ENCODE measurements around the gene CDV3. TPM values are rescaled to one million over a fixed set of nuclear protein-coding genes. Genes with fewer than 3 reads are reported as not detected.

The CDV3 gene
- total RNA-seq, 8 experiments from 2014 or later = 77.4 to 233 (median 121) TPM

DNA sequence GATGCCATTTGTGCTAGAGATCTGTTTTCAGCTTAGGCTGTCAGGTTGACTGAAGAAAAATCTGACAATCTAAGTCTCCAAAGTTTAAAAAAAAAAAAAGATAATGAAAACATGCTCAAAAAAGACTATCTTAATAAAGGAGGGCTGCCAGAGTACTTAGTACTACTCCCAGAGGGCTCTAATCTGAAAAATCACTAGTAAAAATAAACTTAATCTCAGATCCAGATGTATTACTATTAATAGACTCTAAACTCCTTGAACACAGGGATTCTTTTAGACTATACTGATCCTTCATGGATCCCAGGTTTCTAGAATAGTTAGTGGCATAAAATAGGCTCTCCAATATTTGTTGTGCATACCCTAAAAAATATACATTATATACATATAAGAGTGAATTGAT is 54.3 kb downstream of the CDV3 start:
- H3K27ac ChIP-seq = no peak overlapping the region
- no peaks in the 10 kb centered on the region for H3K4me1 ChIP-seq (replicated peaks in 1 of 2)
- ATAC-seq (replicated peaks in 6 of 8) = no peak
- no peak overlapping the region for H3K4me3 ChIP-seq
- in situ Hi-C loops (cut with MboI; ENCODE audit: low pct_unique_long_range_greater_than_20kb in 2 of 9, low sequenced_read_pairs in 9 of 9, unreplicated experiment in 9 of 9) = loop anchor here in 1 of 9 experiments (25.0 kb wide), 1 partner anchor 915 kb away; the partner anchor contains the start of gene NPHP3

DNA sequence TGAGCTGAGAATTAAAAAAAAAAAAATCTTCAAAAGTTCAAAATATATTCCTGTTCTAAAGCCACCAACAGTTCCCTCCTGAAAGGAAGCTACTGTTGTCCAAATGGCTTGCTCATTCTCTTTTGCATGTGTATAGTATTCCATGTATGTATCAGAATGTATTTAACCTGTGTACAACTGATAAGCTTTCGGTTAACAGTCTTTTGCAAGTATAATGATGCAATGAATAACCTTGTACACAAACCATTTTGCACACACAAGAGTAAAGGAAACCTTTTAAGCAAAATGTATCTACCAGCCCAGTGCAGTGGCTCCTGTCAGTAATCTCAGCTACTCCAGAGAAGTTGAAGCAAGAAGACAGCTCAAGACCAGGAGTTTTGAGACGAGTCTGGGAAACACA is 55.7 kb downstream of the CDV3 start:
- 43 to 100% (median 88%) methylated on average over 1 to 2 of the region's 2 CpGs for WGBS, 10 experiments
- no peak for ATAC-seq (replicated peaks in 6 of 8)
- Histone ChIP-seq H3K4me1 (replicated peaks in 1 of 2) (no peaks in the 10 kb centered on the region), H3K4me3 (no peak overlapping the region), H3K27ac (no peak overlapping the region)
- in situ Hi-C loops (cut with MboI; ENCODE audit: low pct_unique_long_range_greater_than_20kb in 2 of 9, low sequenced_read_pairs in 9 of 9, unreplicated experiment in 9 of 9) = loop anchor here in 1 of 9 experiments (25.0 kb wide), 1 partner anchor 917 kb away; the partner anchor contains the start of gene NPHP3

DNA sequence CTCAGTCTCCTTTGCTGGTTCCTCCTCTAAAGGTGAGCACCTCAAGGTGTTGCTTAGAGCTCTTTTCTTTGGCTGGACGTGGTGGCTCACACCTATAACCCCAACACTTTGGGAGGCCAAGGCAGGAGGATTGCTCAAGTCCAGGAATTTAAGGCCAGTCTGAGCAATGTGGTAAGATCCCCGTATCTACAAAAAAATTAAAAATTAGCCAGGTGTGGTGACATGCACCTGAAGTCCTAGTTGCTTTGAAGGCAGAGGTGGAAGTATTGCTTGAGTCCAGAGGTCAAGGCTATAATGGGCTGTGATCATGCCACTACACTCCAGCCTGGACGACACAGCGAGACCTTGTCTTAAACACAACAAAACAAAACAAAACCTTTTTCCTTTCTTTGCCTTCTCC is 60.0 kb downstream of the CDV3 start:
- 86 to 100% (median 95%) methylated on average over 1 to 4 of the region's 4 CpGs; no CpG with 5 or more reads in 2 of the 10 experiments for WGBS, 10 experiments
- no peaks in the 10 kb centered on the region for H3K4me1 ChIP-seq (replicated peaks in 1 of 2)
- no peak for ATAC-seq (replicated peaks in 6 of 8)
- no peak overlapping the region for H3K27ac ChIP-seq
- H3K4me3 ChIP-seq = no peak overlapping the region
- in situ Hi-C loops (cut with MboI; ENCODE audit: low pct_unique_long_range_greater_than_20kb in 2 of 9, low sequenced_read_pairs in 9 of 9, unreplicated experiment in 9 of 9) = loop anchor here in 1 of 9 experiments (25.0 kb wide), 1 partner anchor 921 kb away; the partner anchor contains the start of gene NPHP3

Other genes with a start within 250 kb of the CDV3 start
- gene BFSP2, start 173.6 kb upstream of the CDV3 start, total RNA-seq = under 1 TPM in 2 of 8 experiments, not detected in 6; 0.38 to 0.62 TPM
- 10 to 100 TPM; 12.9 to 46.7 (median 35.2) TPM for gene TOPBP1, start 88.3 kb downstream of the CDV3 start, total RNA-seq
- 10 to 100 TPM in 1 of 8 experiments, 1 to 10 TPM in 5, under 1 TPM in 2; 0.58 to 56.3 (median 2.0) TPM for gene TF, start 172.7 kb downstream of the CDV3 start, total RNA-seq
- 100 to 1,000 TPM in 2 of 8 experiments, 10 to 100 TPM in 6; 39.2 to 150 (median 62.6) TPM for gene SRPRB, start 232.1 kb downstream of the CDV3 start, total RNA-seq